HG02970 (cell line): ENCODE measurements around the gene XRCC5.
"Not testable (repeated sequence)": the region's sequence is repeated elsewhere in the genome, so short reads cannot be mapped to it uniquely, and the experiment has no call there.

ENCODE experiments used
- ATAC-seq: cut with Tn5 transposase; IDR thresholded peaks from one replicate; pipeline ENCODE4 v1.9.1; 2021; ENCODE audit warnings: mild to moderate bottlenecking, moderate library complexity, moderate number of reproducible peaks; ENCODE audit not compliant: unreplicated experiment, low FRiP score

Gene XRCC5

GRCh38 chr2:216114714-216115531 is 5.8 kb downstream of the XRCC5 start:
- ATAC-seq: peak; percentile 58

GRCh38 chr2:216116418-216116817 is 7.3 kb downstream of the XRCC5 start:
- no peak for ATAC-seq

- no peak for ATAC-seq
Observed at GRCh38 chr2:216117561-216118340, 8.6 kb downstream of the XRCC5 start.

DNA sequence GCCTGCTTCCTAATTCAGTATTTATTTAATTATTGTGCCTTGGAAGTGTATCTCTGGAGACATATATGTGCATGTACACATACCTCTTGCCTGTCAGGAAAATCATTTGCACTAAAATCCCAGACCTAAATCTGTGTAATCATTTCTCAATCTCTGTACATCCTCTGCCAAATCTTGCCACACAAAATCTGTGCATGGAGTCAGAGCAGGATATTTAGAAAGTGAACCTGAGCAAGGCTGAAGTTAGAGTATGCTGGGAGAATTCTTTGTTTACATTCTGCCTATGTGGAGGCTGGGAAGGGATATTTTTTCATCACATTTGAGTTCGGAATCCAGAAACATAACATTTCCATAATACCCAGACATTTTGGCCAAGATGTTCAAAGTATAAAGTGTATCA is 9.3 kb downstream of the XRCC5 start:
- ATAC-seq: no peak

DNA sequence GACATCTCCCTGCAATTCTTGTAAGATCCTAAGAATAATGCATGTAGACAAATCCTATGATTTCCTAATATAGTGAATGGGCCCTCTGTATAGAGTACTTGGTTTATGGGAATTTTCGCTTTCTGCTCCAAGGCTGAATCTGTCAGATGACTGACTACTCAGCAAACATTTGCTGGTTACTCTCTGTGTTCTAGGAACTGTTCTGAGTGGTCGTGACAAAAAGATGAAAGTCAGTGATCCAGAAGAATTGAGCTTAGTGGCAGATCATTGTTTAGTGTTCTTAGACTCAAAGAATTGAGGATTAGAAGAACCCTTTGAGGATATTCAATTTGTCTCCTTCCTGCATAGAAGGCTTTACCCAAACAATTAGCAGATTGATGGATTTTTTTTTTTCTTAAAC is 10.0 kb downstream of the XRCC5 start:
- ATAC-seq: no peak

DNA sequence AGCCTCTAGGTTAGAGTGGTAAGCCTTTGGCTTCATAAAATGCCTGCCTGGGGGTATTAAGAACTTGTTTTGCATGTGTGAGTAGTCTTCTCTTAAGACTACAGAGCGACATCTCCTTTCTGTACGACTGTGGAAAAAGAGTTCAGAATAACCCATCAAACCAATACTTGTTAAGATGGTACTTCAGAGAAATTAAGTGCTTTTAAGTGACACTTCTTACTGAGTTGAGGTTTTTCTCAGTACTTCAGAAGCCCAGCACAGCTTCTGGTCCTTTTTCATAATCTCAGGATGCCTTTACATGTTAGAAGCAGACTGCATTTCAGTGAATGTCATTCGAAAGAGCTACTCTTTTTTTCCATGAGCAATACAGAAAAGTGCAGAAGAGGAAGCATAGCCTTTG is 10.8 kb downstream of the XRCC5 start:
- no peak for ATAC-seq

DNA sequence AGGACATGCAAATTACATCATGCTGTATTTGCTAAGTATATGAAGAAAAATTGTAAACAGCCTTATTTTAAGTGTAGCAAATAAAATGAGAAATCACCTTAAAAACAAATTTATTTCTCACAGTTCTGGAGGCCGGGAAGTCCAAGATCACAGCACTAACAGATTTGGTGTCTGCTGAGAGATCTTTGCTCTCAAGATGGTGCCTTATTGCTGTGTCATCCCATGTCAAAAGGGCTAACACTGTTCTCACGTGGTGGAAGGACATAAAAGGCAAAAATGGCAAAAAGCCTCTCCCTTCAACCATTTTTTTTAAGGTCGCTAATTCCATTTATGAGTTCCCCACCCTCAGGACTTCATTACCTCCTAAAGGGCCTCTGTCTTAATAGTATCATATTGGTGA is 12.1 kb downstream of the XRCC5 start:
- no peak for ATAC-seq

DNA sequence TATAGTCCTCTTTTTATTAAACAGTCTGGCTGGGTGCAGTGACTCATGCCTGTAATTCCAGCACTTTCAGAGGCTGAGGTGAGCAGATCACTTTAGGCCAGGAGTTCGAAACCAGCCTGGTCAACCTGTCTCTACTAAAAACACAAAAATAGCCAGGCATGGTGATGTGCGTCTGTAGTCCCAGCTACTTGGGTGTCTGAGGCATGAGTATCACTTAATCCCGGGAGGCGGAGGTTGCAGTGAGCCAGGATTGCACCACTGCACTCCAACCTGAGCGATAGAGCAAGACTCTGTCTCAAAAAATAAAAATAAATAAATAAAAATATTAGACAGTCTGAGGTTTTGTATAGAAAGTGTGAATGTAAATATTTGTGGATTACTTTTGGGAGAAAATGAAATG is 17.8 kb downstream of the XRCC5 start:
- ATAC-seq: no peak

DNA sequence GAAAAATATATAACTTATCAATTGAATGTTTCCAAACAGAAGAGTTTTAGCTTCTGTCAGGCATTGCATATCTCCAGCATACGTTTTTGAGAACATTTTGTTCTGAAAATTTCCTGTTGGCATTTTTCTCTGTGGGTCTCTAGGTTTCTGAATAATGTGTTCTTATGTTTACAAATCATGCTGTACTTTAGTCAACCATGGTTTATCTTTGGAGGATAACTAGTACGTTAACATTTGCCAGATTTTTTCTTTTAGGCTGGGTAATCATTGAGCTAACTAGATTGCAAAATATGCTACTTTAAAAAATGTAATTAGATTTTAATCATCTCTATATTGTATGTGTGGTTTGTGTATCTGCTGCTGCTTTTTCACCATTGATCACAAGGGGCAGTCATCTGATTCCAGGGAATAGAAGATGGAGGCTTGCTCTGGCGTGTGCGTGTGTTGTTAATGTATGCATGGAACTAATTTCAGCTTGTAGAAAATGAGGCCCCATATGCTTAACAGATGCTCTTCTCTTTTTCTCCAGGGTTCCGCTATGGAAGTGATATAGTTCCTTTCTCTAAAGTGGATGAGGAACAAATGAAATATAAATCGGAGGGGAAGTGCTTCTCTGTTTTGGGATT is 21.3 kb downstream of the XRCC5 start:
- ATAC-seq: no peak

DNA sequence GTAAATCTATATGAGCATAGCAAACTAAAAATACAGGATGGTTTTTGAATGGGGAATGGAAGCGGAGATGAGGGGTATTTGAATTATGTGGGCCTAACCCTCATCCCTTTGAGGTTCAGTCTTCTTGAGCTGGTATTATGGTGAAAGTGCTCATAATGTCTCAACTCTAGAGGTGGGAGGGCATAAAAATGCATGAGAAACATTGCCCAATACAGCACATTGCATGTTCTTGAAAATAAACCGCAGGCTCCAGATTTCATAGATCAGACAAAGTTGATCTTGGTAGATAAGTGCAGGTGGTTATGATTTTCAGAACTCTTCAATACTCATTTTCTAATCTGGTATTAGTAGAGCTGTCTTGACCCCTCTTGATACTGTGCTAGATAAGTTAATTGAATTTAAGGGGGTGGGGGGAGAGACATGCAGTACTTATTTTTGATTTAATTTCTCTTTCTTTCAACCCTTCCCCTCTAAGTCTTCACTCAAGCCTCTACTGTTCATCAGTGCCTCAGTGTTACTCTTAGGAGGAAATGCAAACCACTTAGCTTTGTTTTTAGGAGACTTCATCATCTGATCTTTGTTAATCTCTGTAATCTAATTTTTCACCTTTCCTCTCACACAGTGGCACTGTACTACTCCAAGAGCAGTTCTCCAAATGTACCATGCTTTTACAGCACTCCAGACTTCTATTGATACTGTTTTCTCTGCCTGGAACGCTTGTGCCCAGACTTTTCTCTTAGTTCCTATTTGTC is 22.2 kb downstream of the XRCC5 start:
- ATAC-seq: no peak

DNA sequence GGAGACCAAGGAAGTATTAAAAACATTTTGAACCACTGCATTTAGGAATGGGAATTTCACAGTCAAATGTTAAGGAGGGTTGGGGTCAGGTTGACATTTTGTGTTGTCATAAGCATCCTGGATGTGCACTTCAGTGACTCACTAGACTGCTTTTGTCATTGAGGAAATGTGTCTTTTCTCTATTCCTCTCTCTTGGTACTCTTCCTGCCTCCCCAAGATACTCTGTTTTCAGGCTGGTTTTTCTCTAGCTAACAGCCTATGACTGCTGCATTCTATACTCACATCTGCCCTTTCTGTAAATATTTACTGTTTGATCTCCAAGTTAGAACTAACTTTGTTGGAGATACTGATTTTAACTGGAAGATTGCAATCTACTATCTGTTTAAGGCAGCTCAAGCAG is 23.4 kb downstream of the XRCC5 start:
- no peak for ATAC-seq

- ATAC-seq: no peak
Observed at GRCh38 chr2:216133397-216133796, 24.2 kb downstream of the XRCC5 start.

GRCh38 chr2:216134958-216135541 is 25.9 kb downstream of the XRCC5 start:
- no peak for ATAC-seq

GRCh38 chr2:216139884-216140283 is 30.7 kb downstream of the XRCC5 start:
- ATAC-seq: no peak

- ATAC-seq: not testable (repeated sequence)
Observed at GRCh38 chr2:216141516-216141915, 32.4 kb downstream of the XRCC5 start.

DNA sequence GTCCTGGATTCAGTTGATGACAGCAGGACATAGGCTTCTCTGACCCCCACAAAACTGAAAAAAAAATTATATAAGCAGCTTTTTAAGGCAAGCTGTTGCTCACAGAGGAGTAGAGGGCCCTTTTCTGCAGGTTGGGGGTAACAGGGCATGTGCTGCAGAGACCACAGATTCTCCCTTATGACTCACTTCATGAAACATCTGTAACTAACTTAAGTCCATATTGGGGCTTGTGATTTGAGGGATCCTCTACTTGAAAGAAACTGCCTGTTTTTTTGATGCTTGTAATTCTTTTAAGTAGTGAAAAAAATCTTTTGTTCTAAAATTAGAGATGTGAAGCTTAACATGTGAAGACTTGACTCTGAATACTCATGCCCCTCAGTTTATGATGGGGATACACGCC is 33.4 kb downstream of the XRCC5 start:
- ATAC-seq: peak; percentile 81

GRCh38 chr2:216144372-216144771 is 35.2 kb downstream of the XRCC5 start:
- no peak for ATAC-seq

DNA sequence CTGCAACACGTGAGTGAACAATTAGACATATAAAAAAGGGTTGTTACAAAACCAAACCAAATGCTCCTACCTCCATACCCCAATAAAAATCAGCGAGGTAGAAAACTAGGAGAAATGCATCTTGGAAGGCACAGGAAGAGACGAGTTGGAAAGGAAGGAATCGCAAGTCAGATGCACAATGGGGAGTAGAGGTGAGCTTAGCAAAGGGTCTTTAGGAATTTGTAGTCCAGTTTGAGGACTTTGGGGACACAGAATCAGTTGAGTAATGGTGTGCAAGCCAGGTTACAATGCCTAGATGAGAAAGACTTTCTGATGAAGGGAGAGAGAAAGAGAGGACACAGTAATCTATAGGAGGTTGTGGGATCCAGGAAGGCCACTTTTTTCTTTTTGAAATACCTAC is 35.7 kb downstream of the XRCC5 start:
- no peak for ATAC-seq

GRCh38 chr2:216146573-216146972 is 37.4 kb downstream of the XRCC5 start:
- ATAC-seq: no peak
